ENCODE results near the gene MT2A. TPM values are rescaled to one million over a fixed set of nuclear protein-coding genes. Genes with fewer than 3 reads are reported as not detected.

MT2A gene
- polyA plus RNA-seq, 1 donor from 2014 or later = not detected

- Histone ChIP-seq H3K36me3 (ENCODE audit: insufficient read depth, low read length) (no peaks in the 10 kb centered on the region), H3K9ac (ENCODE audit: low read length) (no peak overlapping the region), H2AFZ (ENCODE audit: low read depth, low read length) (no peak overlapping the region), H4K20me1 (ENCODE audit: insufficient read depth) (no peaks in the 10 kb centered on the region), H3F3A (ENCODE audit: insufficient read depth, low read length, poor library complexity, severe bottlenecking) (no peaks in the 10 kb centered on the region), H3K4me2 (ENCODE audit: low read length) (no peak overlapping the region), H3K79me2 (replicated peaks; ENCODE audit: insufficient read depth, low read length) (no peaks in the 10 kb centered on the region), H3K27ac (ENCODE audit: low read length) (no peak overlapping the region), H3K9me2 (ENCODE audit: insufficient read depth, low read length) (no peaks in the 10 kb centered on the region), H3K4me3 (ENCODE audit: low read length) (no peak overlapping the region), H3K9me3 (ENCODE audit: low read length) (no peaks in the 10 kb centered on the region), H3K27me3 (ENCODE audit: insufficient read depth, low read depth, low read length) (peaks cover 77% of the 10 kb centered on the region)
- TF ChIP-seq EP300 (conservative IDR thresholded peaks at IDR 0.05; ENCODE audit: poor library complexity, severe bottlenecking) (no peak), CTCF (IDR thresholded peaks at IDR 0.05; ENCODE audit: poor library complexity, severe bottlenecking) (no peak), POLR2AphosphoS5 (IDR thresholded peaks at IDR 0.05) (no peak), RAD21 (conservative IDR thresholded peaks at IDR 0.05) (no peak), MXI1 (conservative IDR thresholded peaks at IDR 0.05; ENCODE audit: poor library complexity, severe bottlenecking) (no peak), SMC3 (conservative IDR thresholded peaks at IDR 0.05; ENCODE audit: poor library complexity) (no peak), EZH2 (IDR thresholded peaks at IDR 0.05; ENCODE audit: borderline replicate concordance, insufficient read depth, low read length, poor library complexity, severe bottlenecking) (no peak), TAF1 (IDR thresholded peaks at IDR 0.05; ENCODE audit: low read depth) (no peak)
- TF ChIP-seq, protein P1, sequence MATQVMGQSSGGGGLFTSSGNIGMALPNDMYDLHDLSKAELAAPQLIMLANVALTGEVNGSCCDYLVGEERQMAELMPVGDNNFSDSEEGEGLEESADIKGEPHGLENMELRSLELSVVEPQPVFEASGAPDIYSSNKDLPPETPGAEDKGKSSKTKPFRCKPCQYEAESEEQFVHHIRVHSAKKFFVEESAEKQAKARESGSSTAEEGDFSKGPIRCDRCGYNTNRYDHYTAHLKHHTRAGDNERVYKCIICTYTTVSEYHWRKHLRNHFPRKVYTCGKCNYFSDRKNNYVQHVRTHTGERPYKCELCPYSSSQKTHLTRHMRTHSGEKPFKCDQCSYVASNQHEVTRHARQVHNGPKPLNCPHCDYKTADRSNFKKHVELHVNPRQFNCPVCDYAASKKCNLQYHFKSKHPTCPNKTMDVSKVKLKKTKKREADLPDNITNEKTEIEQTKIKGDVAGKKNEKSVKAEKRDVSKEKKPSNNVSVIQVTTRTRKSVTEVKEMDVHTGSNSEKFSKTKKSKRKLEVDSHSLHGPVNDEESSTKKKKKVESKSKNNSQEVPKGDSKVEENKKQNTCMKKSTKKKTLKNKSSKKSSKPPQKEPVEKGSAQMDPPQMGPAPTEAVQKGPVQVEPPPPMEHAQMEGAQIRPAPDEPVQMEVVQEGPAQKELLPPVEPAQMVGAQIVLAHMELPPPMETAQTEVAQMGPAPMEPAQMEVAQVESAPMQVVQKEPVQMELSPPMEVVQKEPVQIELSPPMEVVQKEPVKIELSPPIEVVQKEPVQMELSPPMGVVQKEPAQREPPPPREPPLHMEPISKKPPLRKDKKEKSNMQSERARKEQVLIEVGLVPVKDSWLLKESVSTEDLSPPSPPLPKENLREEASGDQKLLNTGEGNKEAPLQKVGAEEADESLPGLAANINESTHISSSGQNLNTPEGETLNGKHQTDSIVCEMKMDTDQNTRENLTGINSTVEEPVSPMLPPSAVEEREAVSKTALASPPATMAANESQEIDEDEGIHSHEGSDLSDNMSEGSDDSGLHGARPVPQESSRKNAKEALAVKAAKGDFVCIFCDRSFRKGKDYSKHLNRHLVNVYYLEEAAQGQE (IDR thresholded peaks at IDR 0.05; ENCODE audit: borderline replicate concordance) = no peak
Observed at GRCh38 chr16:56613706-56614105, 5.3 kb downstream of the MT2A start.

- no peaks in the 10 kb centered on the region for H3K9me3 ChIP-seq (ENCODE audit: low read length)
- H3K4me2 ChIP-seq (ENCODE audit: low read length) = no peak overlapping the region
- H3K9ac ChIP-seq (ENCODE audit: low read length) = no peak overlapping the region
- H3K4me3 ChIP-seq (ENCODE audit: low read length) = no peak overlapping the region
- TF ChIP-seq RAD21 (conservative IDR thresholded peaks at IDR 0.05) (no peak), TAF1 (IDR thresholded peaks at IDR 0.05; ENCODE audit: low read depth) (no peak), CTCF (IDR thresholded peaks at IDR 0.05; ENCODE audit: poor library complexity, severe bottlenecking) (no peak), EP300 (conservative IDR thresholded peaks at IDR 0.05; ENCODE audit: poor library complexity, severe bottlenecking) (no peak), EZH2 (IDR thresholded peaks at IDR 0.05; ENCODE audit: borderline replicate concordance, insufficient read depth, low read length, poor library complexity, severe bottlenecking) (no peak), SMC3 (conservative IDR thresholded peaks at IDR 0.05; ENCODE audit: poor library complexity) (no peak), MXI1 (conservative IDR thresholded peaks at IDR 0.05; ENCODE audit: poor library complexity, severe bottlenecking) (no peak), POLR2AphosphoS5 (IDR thresholded peaks at IDR 0.05) (no peak)
- TF ChIP-seq, protein P1 (IDR thresholded peaks at IDR 0.05; ENCODE audit: borderline replicate concordance) = no peak
- H4K20me1 ChIP-seq (ENCODE audit: insufficient read depth) = no peaks in the 10 kb centered on the region
- no peaks in the 10 kb centered on the region for H3F3A ChIP-seq (ENCODE audit: insufficient read depth, low read length, poor library complexity, severe bottlenecking)
- H3K9me2 ChIP-seq (ENCODE audit: insufficient read depth, low read length) = no peaks in the 10 kb centered on the region
- H3K27me3 ChIP-seq (ENCODE audit: insufficient read depth, low read depth, low read length) = peaks cover 77% of the 10 kb centered on the region
- H3K27ac ChIP-seq (ENCODE audit: low read length) = no peak overlapping the region
- H3K79me2 ChIP-seq (replicated peaks; ENCODE audit: insufficient read depth, low read length) = no peaks in the 10 kb centered on the region
- H3K36me3 ChIP-seq (ENCODE audit: insufficient read depth, low read length) = no peaks in the 10 kb centered on the region
- no peak overlapping the region for H2AFZ ChIP-seq (ENCODE audit: low read depth, low read length)
Observed at GRCh38 chr16:56614549-56614991, 6.2 kb downstream of the MT2A start.

Data from neural cell (in vitro differentiated cells).